Activated CD8-positive, alpha-beta memory T cell treated with anti-CD3 and anti-CD28 coated beads for 48 hours (primary cell): ENCODE results near the gene CDKAL1.

Experiments
- DNase-seq, 3 experiments: peaks; one replicate each; pipeline ENCODE4 v3.0.0-alpha.2; 2020; ENCODE audit warnings: low read depth in 2 of 3, low spot score in 2 of 3

CDKAL1 gene

GRCh38 chr6:20870021-20870420 is 335.8 kb downstream of the CDKAL1 start:
- no peak for DNase-seq

DNA sequence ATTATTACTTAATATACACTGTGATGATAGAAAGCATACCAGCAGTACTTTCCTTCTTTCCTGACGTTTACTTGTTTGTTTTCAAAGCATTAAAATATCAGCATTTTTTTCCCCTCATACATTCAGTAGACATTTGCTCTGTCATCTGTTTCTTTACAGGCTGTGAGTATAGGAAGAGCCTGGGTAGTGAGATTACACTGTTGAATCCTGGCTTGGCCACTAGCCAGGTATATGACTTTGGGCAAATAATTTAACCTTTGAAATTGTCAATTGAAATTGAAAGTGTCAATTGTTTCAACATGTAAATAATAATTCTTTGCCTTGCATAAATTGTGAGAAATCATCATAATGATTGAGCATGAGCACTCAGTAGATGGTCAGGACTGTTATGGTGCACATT is 336.2 kb downstream of the CDKAL1 start:
- no peak for DNase-seq

- no peak for DNase-seq
Measured at GRCh38 chr6:20873425-20874190, 339.4 kb downstream of the CDKAL1 start.

- no peak for DNase-seq
Measured at GRCh38 chr6:20875369-20875963, 341.2 kb downstream of the CDKAL1 start.

GRCh38 chr6:20876036-20876435 is 341.8 kb downstream of the CDKAL1 start:
- DNase-seq: no peak

DNA sequence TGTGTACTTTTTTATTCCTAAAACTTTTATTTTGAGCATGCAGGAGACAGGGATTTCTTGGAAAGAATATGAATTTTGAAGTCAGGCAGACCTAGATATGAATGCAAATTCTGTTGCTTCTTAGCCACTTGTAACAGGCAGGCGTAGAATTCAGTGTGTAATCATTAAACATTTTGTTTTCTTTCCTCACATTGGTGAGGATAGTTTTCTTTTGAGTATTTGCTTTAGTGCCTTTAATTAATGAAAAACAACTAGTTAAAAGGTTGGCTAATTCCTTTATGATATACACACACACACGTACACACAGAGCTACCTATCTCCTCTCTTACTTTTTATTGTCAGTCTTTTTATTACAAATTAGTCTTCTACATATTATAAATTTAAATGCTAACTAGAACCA is 342.3 kb downstream of the CDKAL1 start:
- no peak for DNase-seq

DNA sequence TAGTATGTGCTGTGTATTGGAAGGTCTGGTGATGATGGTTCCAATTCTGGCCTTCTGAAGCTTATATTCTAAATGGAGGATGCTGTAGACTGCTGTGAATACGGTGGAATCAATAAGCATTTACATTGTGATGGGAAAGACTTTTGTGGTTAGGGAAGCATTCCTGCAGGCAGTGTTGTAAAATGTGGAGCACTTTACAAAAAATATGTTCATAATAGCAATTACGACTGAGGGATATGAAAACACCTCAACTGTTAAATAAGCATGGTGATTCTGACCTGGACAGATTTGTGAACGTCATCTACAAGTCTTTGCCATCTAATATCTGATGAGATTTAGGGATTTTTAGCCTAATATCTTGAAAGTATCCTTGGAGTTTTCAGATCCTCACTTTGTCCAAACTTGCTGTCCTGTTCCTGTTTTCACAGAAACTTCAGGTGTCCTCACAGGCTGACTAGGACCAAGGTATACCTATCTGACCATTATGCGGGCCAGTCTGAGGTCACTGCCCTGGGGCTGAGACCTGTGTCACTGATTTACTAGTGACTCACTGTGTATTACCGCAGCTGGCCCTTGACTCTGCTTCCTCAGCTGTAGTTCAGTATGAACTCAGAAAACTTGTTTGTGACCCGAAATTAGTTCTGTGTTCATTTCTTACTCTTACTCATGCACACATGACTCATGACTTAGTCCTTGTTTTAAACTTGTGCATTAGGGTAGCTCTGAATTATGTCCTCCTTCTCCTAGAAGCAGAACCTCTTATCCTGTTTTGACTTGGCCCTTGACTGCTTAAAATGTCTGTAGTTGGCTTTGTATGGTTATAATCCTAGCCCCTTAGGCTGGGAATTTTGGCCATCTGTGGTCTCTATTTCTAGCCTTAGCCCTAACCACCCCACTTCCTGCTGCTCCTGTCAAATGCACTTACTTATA is 343.0 kb downstream of the CDKAL1 start:
- no peak for DNase-seq

- DNase-seq: no peak
Measured at GRCh38 chr6:20879121-20879520, 344.9 kb downstream of the CDKAL1 start.

- DNase-seq: no peak
Measured at GRCh38 chr6:20879526-20879925, 345.3 kb downstream of the CDKAL1 start.

GRCh38 chr6:20881365-20881764 is 347.1 kb downstream of the CDKAL1 start:
- no peak for DNase-seq

DNA sequence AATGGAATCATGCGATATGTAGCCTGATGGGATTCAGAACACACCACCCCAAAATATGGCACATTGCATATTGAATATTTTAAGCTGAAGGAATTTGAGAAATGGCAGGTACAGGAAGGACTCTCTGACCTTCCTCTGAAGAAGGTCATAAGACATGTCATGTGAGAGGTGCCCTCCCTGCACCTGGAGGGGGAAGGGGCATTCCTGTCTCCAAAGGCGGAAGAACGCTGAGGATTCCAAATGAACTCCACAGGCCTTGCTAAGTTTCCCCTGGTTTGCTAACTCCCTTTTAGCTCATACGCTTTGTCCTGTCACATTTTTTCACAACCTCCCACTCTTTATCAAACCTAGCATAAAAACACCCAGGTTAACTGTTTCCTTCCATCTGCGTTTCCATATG is 347.8 kb downstream of the CDKAL1 start:
- no peak for DNase-seq

- DNase-seq: no peak
Measured at GRCh38 chr6:20885076-20885475, 350.8 kb downstream of the CDKAL1 start.

GRCh38 chr6:20891161-20891560 is 356.9 kb downstream of the CDKAL1 start:
- no peak for DNase-seq

GRCh38 chr6:20892365-20892764 is 358.1 kb downstream of the CDKAL1 start:
- no peak for DNase-seq

- DNase-seq: no peak
Measured at GRCh38 chr6:20893412-20893811, 359.2 kb downstream of the CDKAL1 start.

- DNase-seq: no peak
Measured at GRCh38 chr6:20900389-20901160, 366.3 kb downstream of the CDKAL1 start.

DNA sequence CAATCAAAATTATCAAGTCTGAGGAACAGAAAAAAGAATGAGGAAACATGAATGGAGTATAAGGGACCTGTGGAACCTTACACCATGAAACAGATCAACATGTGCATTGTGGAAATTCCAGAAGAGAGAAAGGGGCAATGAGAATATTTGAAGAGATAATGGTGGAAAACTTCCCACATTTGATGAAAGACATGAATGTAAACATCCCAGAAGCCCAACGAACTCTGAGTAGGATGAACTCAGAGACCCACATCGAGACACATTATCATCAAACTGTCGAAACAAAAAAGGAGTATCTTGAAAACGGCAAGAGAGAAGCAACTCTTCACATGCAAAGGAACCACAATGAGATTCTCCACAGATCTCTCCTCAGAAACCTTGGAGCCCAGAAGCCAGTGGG is 371.1 kb downstream of the CDKAL1 start:
- no peak for DNase-seq

- DNase-seq: no peak
Measured at GRCh38 chr6:20906945-20907344, 372.7 kb downstream of the CDKAL1 start.

- no peak for DNase-seq
Measured at GRCh38 chr6:20907486-20908071, 373.3 kb downstream of the CDKAL1 start.

DNA sequence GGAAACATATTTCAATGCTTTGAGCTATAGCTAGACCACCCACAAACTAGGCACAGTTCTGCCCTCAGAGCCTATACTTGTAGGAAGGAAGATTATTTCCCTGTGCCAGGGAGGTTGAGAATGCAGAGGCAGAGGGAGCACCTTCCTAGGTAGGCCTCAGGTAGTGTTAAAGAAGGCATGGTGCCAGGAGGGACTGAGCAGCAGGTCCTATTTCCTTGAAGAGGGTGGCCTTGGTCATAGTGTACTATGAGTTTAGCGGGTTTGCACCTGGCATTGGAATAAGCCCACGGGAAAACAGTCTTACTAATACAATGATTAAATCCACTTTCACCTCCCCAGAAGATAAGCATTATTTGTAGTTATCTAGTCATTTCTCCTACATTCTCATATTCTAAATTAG is 375.4 kb downstream of the CDKAL1 start:
- no peak for DNase-seq

GRCh38 chr6:20911712-20912111 is 377.5 kb downstream of the CDKAL1 start:
- DNase-seq: no peak
